Prostate gland (tissue), 2 donors: Measurements from ENCODE around the gene NTM. TPM values are rescaled to one million over a fixed set of nuclear protein-coding genes. Genes with fewer than 3 reads are reported as not detected.
A peak's percentile ranks its signal among the peaks of the same experiment; 100 is the strongest.

Experiments
- DNase-seq: peaks from one replicate; pipeline ENCODE4 v3.0.0-alpha.2; 2019; ENCODE audit warnings: low spot score
- H3K27ac ChIP-seq, 2 donors: fragments of 200-600 bp; sonication (generic); 2 replicates each; pipeline ENCODE4 v1.5.1; 2017 to 2019
- H3K27me3 ChIP-seq: fragments of 200-600 bp; sonication (generic); replicated peaks from 2 replicates; pipeline ENCODE4 v1.5.1; 2019; ENCODE audit not compliant: insufficient read depth
- H3K36me3 ChIP-seq, 2 donors: fragments of 200-600 bp; sonication (generic); 1 replicate in 1 of 2; 2 replicates in 1 of 2; pipeline versions ENCODE4 v1.5.1 to v1.8.1; 2017 to 2019
- H3K4me1 ChIP-seq: fragments of 200-600 bp; sonication (generic); replicated peaks from 2 replicates; pipeline ENCODE4 v1.5.1; 2019
- H3K4me3 ChIP-seq, 2 donors: fragments of 200-600 bp; sonication (generic); 2 replicates each; pipeline ENCODE4 v1.5.1; 2017 to 2019
- H3K9me3 ChIP-seq: fragments of 200-600 bp; sonication (generic); 2 replicates; pipeline ENCODE4 v1.5.1; 2017
- CTCF ChIP-seq, 4 experiments: fragments of 200-600 bp in 2 of 4; fragments of 450-650 bp in 2 of 4; sonication (generic) in 2 of 4; IDR thresholded peaks; 1 replicate in 3 of 4; 2 replicates in 1 of 4; pipeline ENCODE4 v1.5.1; 2016 to 2019; ENCODE audit warnings: antibody characterized with exemption in 4 of 4, mild to moderate bottlenecking in 2 of 4, moderate library complexity in 2 of 4
- POLR2A ChIP-seq: fragments of 450-650 bp; IDR thresholded peaks from one replicate; pipeline ENCODE4 v1.6.1; 2016; ENCODE audit warnings: antibody characterized with exemption, mild to moderate bottlenecking
- POLR2AphosphoS5 ChIP-seq: sonication (generic); formaldehyde crosslinking; IDR thresholded peaks from one replicate; pipeline ENCODE4 v1.6.1; 2017; ENCODE audit warnings: antibody characterized with exemption
- WGBS: methylation state at CpG from one replicate; pipeline ENCODE4 v1.1.5; 2018; 5-methylcytosine and 5-hydroxymethylcytosine counted together
- intact Hi-C: fragments of 100-400 bp; cut with DNase I; formaldehyde crosslinking; loops from one replicate; pipeline ENCODE4 v1.14.2; 2022
- total RNA-seq, 2 donors: library from RNA; depleted of rRNA; stranded (reverse); fragments of >200 nt; gene quantifications; one replicate each; pipeline ENCODE4 v1.1.0, GENCODE V29; 2016

Gene NTM
- total RNA-seq, 2 donors from 2014 or later = 7.4 TPM; not detected in 1

GRCh38 chr11:131688048-131688693, 317.8 kb downstream of the NTM start:
- H3K36me3 ChIP-seq = no peaks in the 10 kb centered on the region
- TF ChIP-seq CTCF (IDR thresholded peaks at IDR 0.05) = peak in 3 of 4 experiments; percentile 32 to 64 (median 45)
- TF ChIP-seq POLR2A = no peak
- 9% methylated on average over 31 of the region's 34 CpGs for WGBS
- H3K4me3 ChIP-seq = no peak overlapping the region
- H3K27ac ChIP-seq = no peak overlapping the region
- DNase-seq = no peak
- peaks cover 9% of the 10 kb centered on the region for H3K27me3 ChIP-seq
- intact Hi-C loops = no loop called here
- no peaks in the 10 kb centered on the region for H3K9me3 ChIP-seq
- H3K4me1 ChIP-seq = no peaks in the 10 kb centered on the region

- Histone ChIP-seq H3K36me3 (no peaks in the 10 kb centered on the region), H3K4me3 (no peak overlapping the region), H3K4me1 (no peaks in the 10 kb centered on the region), H3K27ac (no peak overlapping the region), H3K27me3 (peaks cover 9% of the 10 kb centered on the region), H3K9me3 (no peaks in the 10 kb centered on the region)
- WGBS = 86% methylated on average over 10 of the region's 10 CpGs
- intact Hi-C loops = no loop called here
- TF ChIP-seq POLR2AphosphoS5 (no peak), CTCF (IDR thresholded peaks at IDR 0.05) (no peak), POLR2A (no peak)
- no peak for DNase-seq
These were observed 318.9 kb downstream of the NTM start for GRCh38 chr11:131689049-131689925.

- no peaks in the 10 kb centered on the region for H3K9me3 ChIP-seq
- no peaks in the 10 kb centered on the region for H3K4me1 ChIP-seq
- H3K36me3 ChIP-seq = no peaks in the 10 kb centered on the region
- intact Hi-C loops = no loop called here
- WGBS = 97% methylated on average over 23 of the region's 23 CpGs
- DNase-seq = no peak
- no peak overlapping the region for H3K27ac ChIP-seq
- H3K4me3 ChIP-seq = no peak overlapping the region
- TF ChIP-seq POLR2AphosphoS5 (no peak), CTCF (IDR thresholded peaks at IDR 0.05) (no peak), POLR2A (no peak)
- peaks cover 9% of the 10 kb centered on the region for H3K27me3 ChIP-seq
These were observed 319.9 kb downstream of the NTM start for GRCh38 chr11:131690362-131690761.

GRCh38 chr11:131690776-131691175, 320.4 kb downstream of the NTM start:
- intact Hi-C loops = no loop called here
- peaks cover 9% of the 10 kb centered on the region for H3K27me3 ChIP-seq
- no peak for TF ChIP-seq POLR2AphosphoS5
- no peak for TF ChIP-seq POLR2A
- TF ChIP-seq CTCF (IDR thresholded peaks at IDR 0.05) = no peak
- 91% methylated on average over 15 of the region's 18 CpGs for WGBS
- DNase-seq = no peak
- H3K4me1 ChIP-seq = no peaks in the 10 kb centered on the region
- H3K36me3 ChIP-seq = no peaks in the 10 kb centered on the region
- no peak overlapping the region for H3K4me3 ChIP-seq
- no peak overlapping the region for H3K27ac ChIP-seq
- no peaks in the 10 kb centered on the region for H3K9me3 ChIP-seq
